NB4 (cell line): ENCODE results near the gene UFSP2.

Source experiments
- CTCF ChIP-seq: IDR thresholded peaks from one replicate; pipeline ENCODE4 v1.5.1; 2012; ENCODE audit warnings: low read depth, low read length
- MAX ChIP-seq: IDR thresholded peaks from 2 replicates; pipeline ENCODE4 v1.6.1; 2011; ENCODE audit warnings: low read depth, low read length
- MYC ChIP-seq: IDR thresholded peaks from 2 replicates; pipeline ENCODE4 v1.6.1; 2011; ENCODE audit warnings: low read depth, low read length

DNA sequence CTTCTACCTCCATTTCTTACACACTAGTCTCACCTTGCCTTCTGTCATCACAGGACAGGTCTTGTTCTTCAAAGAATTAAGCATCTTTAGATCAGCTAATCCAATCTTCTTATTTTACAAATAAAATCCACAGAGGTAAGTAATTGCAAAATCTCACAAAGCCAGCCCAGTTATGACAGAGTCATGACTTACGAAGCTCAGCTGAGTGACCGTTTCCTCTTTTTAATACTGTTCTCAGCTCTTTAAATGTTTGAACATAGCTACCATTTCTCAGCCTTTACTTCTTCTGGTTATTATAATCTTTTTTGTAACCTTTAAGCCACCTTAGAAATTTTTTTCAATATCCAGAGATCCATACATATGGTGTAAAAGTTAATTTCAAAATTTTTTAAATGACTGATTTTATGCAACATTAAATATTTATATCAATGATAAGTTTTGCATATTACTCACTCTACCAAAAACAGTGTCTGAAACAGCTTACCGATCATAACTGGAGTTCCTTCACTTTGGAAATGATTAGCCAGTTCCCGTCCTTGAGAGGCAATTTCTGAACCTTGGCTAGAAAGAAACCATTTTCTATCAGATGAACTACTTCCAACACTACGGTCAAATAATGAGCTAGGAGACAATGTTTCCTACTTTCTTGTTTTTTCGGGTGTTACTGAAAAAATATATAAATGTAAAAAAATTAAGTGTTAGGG lies 20.3 kb downstream of the UFSP2 start:
- TF ChIP-seq CTCF (no peak), MAX (no peak), MYC (no peak)
